ENCODE measurements around the gene ARHGAP5.

DNA sequence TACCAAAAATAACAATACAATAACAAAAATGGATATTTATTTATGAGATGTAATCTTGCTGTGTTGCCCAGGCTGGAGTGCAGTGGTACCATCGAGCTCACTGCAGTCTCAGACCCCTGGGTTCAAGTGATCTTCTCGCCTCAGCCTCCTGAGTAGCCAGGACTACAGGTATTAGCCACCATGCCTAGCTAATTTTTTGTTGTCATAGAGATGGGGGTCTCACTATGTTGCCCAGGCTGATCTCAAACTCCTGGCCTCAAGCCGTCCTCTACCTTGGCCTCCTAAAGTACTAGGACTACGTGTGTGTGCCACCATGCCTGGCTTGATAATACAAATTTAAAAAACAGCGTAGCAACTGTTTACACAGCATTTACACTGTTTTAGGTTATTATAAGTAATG is 23.1 kb downstream of the ARHGAP5 start:
- TF ChIP-seq, protein P1, sequence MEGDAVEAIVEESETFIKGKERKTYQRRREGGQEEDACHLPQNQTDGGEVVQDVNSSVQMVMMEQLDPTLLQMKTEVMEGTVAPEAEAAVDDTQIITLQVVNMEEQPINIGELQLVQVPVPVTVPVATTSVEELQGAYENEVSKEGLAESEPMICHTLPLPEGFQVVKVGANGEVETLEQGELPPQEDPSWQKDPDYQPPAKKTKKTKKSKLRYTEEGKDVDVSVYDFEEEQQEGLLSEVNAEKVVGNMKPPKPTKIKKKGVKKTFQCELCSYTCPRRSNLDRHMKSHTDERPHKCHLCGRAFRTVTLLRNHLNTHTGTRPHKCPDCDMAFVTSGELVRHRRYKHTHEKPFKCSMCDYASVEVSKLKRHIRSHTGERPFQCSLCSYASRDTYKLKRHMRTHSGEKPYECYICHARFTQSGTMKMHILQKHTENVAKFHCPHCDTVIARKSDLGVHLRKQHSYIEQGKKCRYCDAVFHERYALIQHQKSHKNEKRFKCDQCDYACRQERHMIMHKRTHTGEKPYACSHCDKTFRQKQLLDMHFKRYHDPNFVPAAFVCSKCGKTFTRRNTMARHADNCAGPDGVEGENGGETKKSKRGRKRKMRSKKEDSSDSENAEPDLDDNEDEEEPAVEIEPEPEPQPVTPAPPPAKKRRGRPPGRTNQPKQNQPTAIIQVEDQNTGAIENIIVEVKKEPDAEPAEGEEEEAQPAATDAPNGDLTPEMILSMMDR (IDR thresholded peaks at IDR 0.05) = no peak
- TF ChIP-seq POLR2A (IDR thresholded peaks at IDR 0.05) = no peak
